ENCODE measurements around the gene ABHD16B.

Gene ABHD16B

DNA sequence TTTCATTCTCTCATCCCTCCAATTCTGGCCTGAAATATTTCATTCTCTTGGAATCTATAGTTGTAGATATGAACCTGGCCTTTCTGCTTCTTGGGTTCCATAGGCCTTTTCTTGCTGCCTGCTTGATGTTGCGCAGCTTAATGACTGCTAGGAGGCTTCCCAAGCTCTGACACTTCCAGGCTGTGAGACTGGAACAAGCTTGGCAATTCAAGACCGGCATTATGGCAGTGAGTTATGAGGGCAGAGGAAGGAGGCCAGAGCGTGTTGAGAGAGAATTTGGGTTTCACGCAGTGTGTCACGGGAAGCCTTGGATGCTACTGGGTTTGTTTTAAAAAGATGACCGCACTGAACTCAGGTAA is 32.7 kb downstream of the ABHD16B start:
- no peaks in the 10 kb centered on the region for H3K9me3 ChIP-seq (ENCODE audit: control insufficient read depth, insufficient read depth, low read length)
- peaks cover 29% of the 10 kb centered on the region for H3K36me3 ChIP-seq (ENCODE audit: control insufficient read depth, insufficient read depth, low read length)
- H3K4me3 ChIP-seq (ENCODE audit: low read depth, low read length) = peak overlapping the region; percentile 90
- H3K27ac ChIP-seq (ENCODE audit: low read depth, low read length) = no peak overlapping the region
- H3K27me3 ChIP-seq (ENCODE audit: control insufficient read depth, insufficient read depth, low read length) = no peaks in the 10 kb centered on the region
- H3K9ac ChIP-seq (ENCODE audit: low read depth, low read length) = no peak overlapping the region
- peaks cover 14% of the 10 kb centered on the region for H3K4me1 ChIP-seq (ENCODE audit: control insufficient read depth, insufficient read depth, low read length)

- H3K4me3 ChIP-seq (ENCODE audit: low read depth, low read length) = peak within 1 kb of the TSS; percentile 90
- H3K9me3 ChIP-seq (ENCODE audit: control insufficient read depth, insufficient read depth, low read length) = no peaks in the 10 kb centered on the region
- no peak within 1 kb of the TSS for H3K9ac ChIP-seq (ENCODE audit: low read depth, low read length)
- H3K27me3 ChIP-seq (ENCODE audit: control insufficient read depth, insufficient read depth, low read length) = no peaks in the 10 kb centered on the region
- H3K36me3 ChIP-seq (ENCODE audit: control insufficient read depth, insufficient read depth, low read length) = peaks cover 23% of the 10 kb centered on the region
- peak within 1 kb of the TSS; percentile 50 for H3K27ac ChIP-seq (ENCODE audit: low read depth, low read length)
- H3K4me1 ChIP-seq (ENCODE audit: control insufficient read depth, insufficient read depth, low read length) = peaks cover 14% of the 10 kb centered on the region
Measured at GRCh38 chr20:63894358-63895201, 33.3 kb downstream of the ABHD16B start, which contains the start of gene DNAJC5. DNAJC5 (plus strand) TSS chr20:63895126; CDS start chr20:63928346, 33,220 bp downstream.

- peak overlapping the region; percentile 50 for H3K27ac ChIP-seq (ENCODE audit: low read depth, low read length)
- peaks cover 15% of the 10 kb centered on the region for H3K36me3 ChIP-seq (ENCODE audit: control insufficient read depth, insufficient read depth, low read length)
- H3K9me3 ChIP-seq (ENCODE audit: control insufficient read depth, insufficient read depth, low read length) = no peaks in the 10 kb centered on the region
- no peaks in the 10 kb centered on the region for H3K27me3 ChIP-seq (ENCODE audit: control insufficient read depth, insufficient read depth, low read length)
- H3K4me1 ChIP-seq (ENCODE audit: control insufficient read depth, insufficient read depth, low read length) = peaks cover 14% of the 10 kb centered on the region
- peak overlapping the region; percentile 90 for H3K4me3 ChIP-seq (ENCODE audit: low read depth, low read length)
- no peak overlapping the region for H3K9ac ChIP-seq (ENCODE audit: low read depth, low read length)
Measured at GRCh38 chr20:63895202-63895951, 34.1 kb downstream of the ABHD16B start.

GRCh38 chr20:63895952-63896263 is 34.6 kb downstream of the ABHD16B start:
- H3K4me3 ChIP-seq (ENCODE audit: low read depth, low read length) = peak overlapping the region; percentile 80
- peak overlapping the region; percentile 50 for H3K27ac ChIP-seq (ENCODE audit: low read depth, low read length)
- H3K4me1 ChIP-seq (ENCODE audit: control insufficient read depth, insufficient read depth, low read length) = peaks cover 14% of the 10 kb centered on the region
- H3K9me3 ChIP-seq (ENCODE audit: control insufficient read depth, insufficient read depth, low read length) = no peaks in the 10 kb centered on the region
- peaks cover 9% of the 10 kb centered on the region; the same call in 1 of the 2 replicates for H3K36me3 ChIP-seq (ENCODE audit: control insufficient read depth, insufficient read depth, low read length)
- no peak overlapping the region for H3K9ac ChIP-seq (ENCODE audit: low read depth, low read length)
- no peaks in the 10 kb centered on the region for H3K27me3 ChIP-seq (ENCODE audit: control insufficient read depth, insufficient read depth, low read length)

- Histone ChIP-seq H3K4me1 (ENCODE audit: control insufficient read depth, insufficient read depth, low read length) (peaks cover 14% of the 10 kb centered on the region), H3K9ac (ENCODE audit: low read depth, low read length) (no peak overlapping the region), H3K9me3 (ENCODE audit: control insufficient read depth, insufficient read depth, low read length) (no peaks in the 10 kb centered on the region), H3K27ac (ENCODE audit: low read depth, low read length) (peak overlapping the region; percentile 26), H3K36me3 (ENCODE audit: control insufficient read depth, insufficient read depth, low read length) (0 out of 2 replicates have a peak, but pooled peaks cover 4% of the 10 kb centered on the region), H3K4me3 (ENCODE audit: low read depth, low read length) (peak overlapping the region; percentile 80), H3K27me3 (ENCODE audit: control insufficient read depth, insufficient read depth, low read length) (no peaks in the 10 kb centered on the region)
Measured at GRCh38 chr20:63896264-63897105, 35.2 kb downstream of the ABHD16B start.

DNA sequence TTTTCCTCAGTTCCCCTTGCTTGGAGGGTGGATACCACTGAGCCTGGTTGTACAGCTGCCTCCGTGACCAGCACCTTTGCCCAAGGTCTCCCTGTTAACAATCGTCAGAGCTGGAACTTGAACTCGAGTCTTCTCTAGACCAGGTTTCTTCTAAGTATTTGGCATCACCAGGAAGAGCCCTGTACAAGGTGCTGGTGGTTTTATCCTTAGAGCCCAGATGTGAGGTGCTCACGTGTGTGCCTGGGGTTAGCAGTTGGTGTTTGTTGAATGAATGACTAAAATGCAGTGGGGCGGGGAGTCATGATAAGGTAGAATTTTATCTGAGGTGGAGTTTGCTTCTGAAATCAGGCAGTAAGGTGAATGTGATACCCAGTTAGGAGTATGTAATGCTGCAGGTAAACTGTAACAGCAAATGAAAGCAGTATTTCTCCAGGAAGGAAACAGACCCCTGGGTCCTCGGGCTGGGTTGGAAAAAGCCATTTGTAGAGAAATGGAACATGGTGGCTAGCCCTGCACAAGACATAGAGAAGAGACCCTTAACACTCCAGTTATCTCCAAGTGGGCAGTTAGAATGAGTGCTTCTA is 36.8 kb downstream of the ABHD16B start:
- H3K4me1 ChIP-seq (ENCODE audit: control insufficient read depth, insufficient read depth, low read length) = peaks cover 14% of the 10 kb centered on the region
- H3K9ac ChIP-seq (ENCODE audit: low read depth, low read length) = no peak overlapping the region
- no peaks in the 10 kb centered on the region for H3K27me3 ChIP-seq (ENCODE audit: control insufficient read depth, insufficient read depth, low read length)
- H3K9me3 ChIP-seq (ENCODE audit: control insufficient read depth, insufficient read depth, low read length) = no peaks in the 10 kb centered on the region
- H3K36me3 ChIP-seq (ENCODE audit: control insufficient read depth, insufficient read depth, low read length) = no peaks in the 10 kb centered on the region
- no peak overlapping the region for H3K27ac ChIP-seq (ENCODE audit: low read depth, low read length)
- H3K4me3 ChIP-seq (ENCODE audit: low read depth, low read length) = no peak overlapping the region

- no peaks in the 10 kb centered on the region for H3K27me3 ChIP-seq (ENCODE audit: control insufficient read depth, insufficient read depth, low read length)
- no peak overlapping the region for H3K9ac ChIP-seq (ENCODE audit: low read depth, low read length)
- H3K4me3 ChIP-seq (ENCODE audit: low read depth, low read length) = no peak overlapping the region
- peaks cover 14% of the 10 kb centered on the region for H3K4me1 ChIP-seq (ENCODE audit: control insufficient read depth, insufficient read depth, low read length)
- H3K27ac ChIP-seq (ENCODE audit: low read depth, low read length) = no peak overlapping the region
- H3K36me3 ChIP-seq (ENCODE audit: control insufficient read depth, insufficient read depth, low read length) = no peaks in the 10 kb centered on the region
- no peaks in the 10 kb centered on the region for H3K9me3 ChIP-seq (ENCODE audit: control insufficient read depth, insufficient read depth, low read length)
Measured at GRCh38 chr20:63898882-63899558, 37.7 kb downstream of the ABHD16B start.

- Histone ChIP-seq H3K27me3 (ENCODE audit: control insufficient read depth, insufficient read depth, low read length) (no peaks in the 10 kb centered on the region), H3K27ac (ENCODE audit: low read depth, low read length) (no peak overlapping the region), H3K36me3 (ENCODE audit: control insufficient read depth, insufficient read depth, low read length) (no peaks in the 10 kb centered on the region), H3K4me3 (ENCODE audit: low read depth, low read length) (no peak overlapping the region), H3K9ac (ENCODE audit: low read depth, low read length) (no peak overlapping the region), H3K4me1 (ENCODE audit: control insufficient read depth, insufficient read depth, low read length) (peaks cover 11% of the 10 kb centered on the region; the same call in 1 of the 2 replicates), H3K9me3 (ENCODE audit: control insufficient read depth, insufficient read depth, low read length) (no peaks in the 10 kb centered on the region)
Measured at GRCh38 chr20:63900413-63900812, 39.1 kb downstream of the ABHD16B start.

DNA sequence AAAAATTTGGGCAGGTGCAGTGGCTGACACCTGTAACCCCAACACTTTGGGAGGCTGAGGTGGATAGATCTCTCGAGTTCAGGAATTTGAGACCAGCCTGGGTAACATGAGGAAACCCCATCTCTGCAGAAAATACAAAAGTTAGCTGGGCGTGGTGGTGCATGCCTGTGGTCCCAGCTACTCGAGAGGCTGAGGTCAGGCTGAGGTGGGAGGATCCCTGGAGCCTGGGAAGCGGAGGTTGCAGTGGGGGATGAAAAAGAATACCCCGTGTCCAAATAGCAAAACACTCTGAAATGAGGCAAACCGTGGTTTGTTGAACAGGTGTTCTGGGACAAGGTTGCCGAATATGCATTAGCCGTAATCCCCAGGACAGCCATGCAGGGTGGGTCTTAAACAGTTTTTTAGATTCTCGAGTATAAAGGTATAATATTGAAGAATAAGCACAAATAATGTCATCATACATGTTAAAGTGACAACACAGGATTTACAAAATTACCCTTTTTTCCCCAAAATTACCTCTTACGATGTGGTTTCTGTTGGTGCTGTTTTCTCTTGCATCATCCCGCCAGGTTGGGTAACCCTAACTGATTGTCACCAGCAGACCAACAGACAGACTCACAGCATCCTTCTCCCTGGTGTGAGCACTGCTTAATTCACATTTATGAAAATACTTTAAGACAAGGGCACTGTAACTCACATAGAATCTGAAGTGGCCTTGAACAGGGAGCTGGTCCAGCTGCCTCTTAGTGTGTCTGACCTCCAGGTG is 42.7 kb downstream of the ABHD16B start:
- no peaks in the 10 kb centered on the region for H3K4me1 ChIP-seq (ENCODE audit: control insufficient read depth, insufficient read depth, low read length)
- no peaks in the 10 kb centered on the region for H3K9me3 ChIP-seq (ENCODE audit: control insufficient read depth, insufficient read depth, low read length)
- no peaks in the 10 kb centered on the region for H3K36me3 ChIP-seq (ENCODE audit: control insufficient read depth, insufficient read depth, low read length)
- no peaks in the 10 kb centered on the region for H3K27me3 ChIP-seq (ENCODE audit: control insufficient read depth, insufficient read depth, low read length)
- H3K4me3 ChIP-seq (ENCODE audit: low read depth, low read length) = no peak overlapping the region
- no peak overlapping the region for H3K9ac ChIP-seq (ENCODE audit: low read depth, low read length)
- H3K27ac ChIP-seq (ENCODE audit: low read depth, low read length) = no peak overlapping the region
